ENCODE data around the gene CLASP1. TPM values are rescaled to one million over a fixed set of nuclear protein-coding genes. Genes with fewer than 3 reads are reported as not detected.

Gene CLASP1
- total RNA-seq, 4 donors from 2014 or later, result 28.9 to 58.0 (median 41.9) TPM

- Histone ChIP-seq H3K9me3 (no peaks in the 10 kb centered on the region), H3K4me1 (peaks cover 7 to 47% (median 19%) of the 10 kb centered on the region in 3 donors), H3K4me3 (peak overlapping the region; percentile 73 to 95 (median 81)), H3K36me3 (no peaks in the 10 kb centered on the region), H3K27ac (peak overlapping the region; percentile 97 to 99 (median 98)), H3K27me3 (no peaks in the 10 kb centered on the region)
- no peak for TF ChIP-seq POLR2A (IDR thresholded peaks at IDR 0.05)
- no peak for TF ChIP-seq CTCF (IDR thresholded peaks at IDR 0.05)
- 0% methylated on average over 20 to 22 of the region's 23 CpGs for WGBS, 2 donors
- intact Hi-C loops (cut with DNase I), result no loop called here
- no peak for DNase-seq
These were observed 1.2 kb upstream of the CLASP1 start for GRCh38 chr2:121650315-121650930.

- Histone ChIP-seq H3K27me3 (no peaks in the 10 kb centered on the region), H3K36me3 (no peaks in the 10 kb centered on the region), H3K27ac (peak overlapping the region; percentile 97 to 99 (median 98)), H3K4me3 (peak overlapping the region; percentile 73 to 95 (median 81)), H3K4me1 (peaks cover 7 to 53% (median 22%) of the 10 kb centered on the region in 3 donors), H3K9me3 (no peaks in the 10 kb centered on the region)
- intact Hi-C loops (cut with DNase I), result no loop called here
- TF ChIP-seq POLR2A (IDR thresholded peaks at IDR 0.05) (peak in 1 of 4 donors; percentile 65), CTCF (IDR thresholded peaks at IDR 0.05) (peak in 1 of 6 experiments; percentile 20)
- 0 to 1% methylated on average over 17 to 41 of the region's 45 CpGs for WGBS, 2 donors
- DNase-seq, result peak; percentile 84
These were observed 493 bp upstream of the CLASP1 start for GRCh38 chr2:121649596-121650314.

- H3K27me3 ChIP-seq, result no peaks in the 10 kb centered on the region
- WGBS, 2 donors, result 0 to 1% methylated on average over 30 to 31 of the region's 41 CpGs
- peak overlapping the region; percentile 97 to 99 (median 98) for H3K27ac ChIP-seq
- H3K36me3 ChIP-seq, result no peaks in the 10 kb centered on the region
- H3K4me1 ChIP-seq, result peaks cover 7 to 57% (median 22%) of the 10 kb centered on the region in 3 donors
- TF ChIP-seq POLR2A (IDR thresholded peaks at IDR 0.05) (no peak), CTCF (IDR thresholded peaks at IDR 0.05) (no peak)
- peak overlapping the region; percentile 73 to 95 (median 81) for H3K4me3 ChIP-seq
- no peak for DNase-seq
- no peaks in the 10 kb centered on the region for H3K9me3 ChIP-seq
- intact Hi-C loops (cut with DNase I), result no loop called here
These were observed 785 bp downstream of the CLASP1 start for GRCh38 chr2:121648206-121649148.

GRCh38 chr2:121647396-121647795 lies 1.9 kb downstream of the CLASP1 start:
- H3K9me3 ChIP-seq, result no peaks in the 10 kb centered on the region
- peak overlapping the region in 2 of 4 donors; percentile 83 to 95 for H3K4me3 ChIP-seq
- H3K27me3 ChIP-seq, result no peaks in the 10 kb centered on the region
- H3K27ac ChIP-seq, result peak overlapping the region in 2 of 4 donors; percentile 97 to 99
- H3K4me1 ChIP-seq, result peaks cover 7 to 54% (median 22%) of the 10 kb centered on the region in 3 donors
- no peak for DNase-seq
- peaks cover 0 to 2% (median 0%) of the 10 kb centered on the region in 3 donors for H3K36me3 ChIP-seq
- 73 to 90% methylated on average over 1 of the region's 1 CpG for WGBS, 2 donors
- intact Hi-C loops (cut with DNase I), result no loop called here
- TF ChIP-seq POLR2A (IDR thresholded peaks at IDR 0.05), result no peak
- no peak for TF ChIP-seq CTCF (IDR thresholded peaks at IDR 0.05)
